PFSK-1 (cell line): Measurements from ENCODE around the gene MBNL1.

Experiments
- POLR2AphosphoS5 ChIP-seq: IDR thresholded peaks from 2 replicates; pipeline ENCODE4 v1.6.1; 2012; ENCODE audit warnings: low read depth, mild to moderate bottlenecking, control low read depth, low read length, moderate library complexity
- REST ChIP-seq, 2 experiments: IDR thresholded peaks; 2 replicates each; pipeline versions ENCODE4 v1.6.1 to v1.8.0; 2011 to 2012; ENCODE audit warnings: low read depth in 2 of 2, low read length in 2 of 2, control low read depth in 1 of 2, inconsistent platforms in 1 of 2, mild to moderate bottlenecking in 1 of 2, moderate library complexity in 1 of 2; ENCODE audit not compliant: insufficient read depth in 1 of 2
- SIN3A ChIP-seq: IDR thresholded peaks from 2 replicates; pipeline ENCODE4 v1.6.1; 2012; ENCODE audit warnings: mild to moderate bottlenecking, low read length, moderate library complexity, borderline replicate concordance; ENCODE audit not compliant: insufficient read depth
- TAF1 ChIP-seq: IDR thresholded peaks from 2 replicates; pipeline ENCODE4 v1.6.1; 2012; ENCODE audit warnings: low read length, control low read depth, borderline replicate concordance; ENCODE audit not compliant: insufficient read depth

GRCh38 chr3:152263711-152264110 is 5.0 kb upstream of the MBNL1 start:
- TF ChIP-seq TAF1 = no peak
- TF ChIP-seq POLR2AphosphoS5 = no peak
- TF ChIP-seq REST (IDR thresholded peaks at IDR 0.05; ENCODE audit: insufficient read depth in 1 of 2, low read depth in 2 of 2, low read length in 2 of 2) = no peak
- TF ChIP-seq SIN3A = no peak
